Cerebellar nuclear complex (tissue), 1 donor: ENCODE results near the gene DMRTA2.

Source experiments
- DNase-seq, 2 experiments: peaks; one replicate each; lab custom pipeline; 2025; lab: John Stamatoyannopoulos, UW

Gene DMRTA2

DNA sequence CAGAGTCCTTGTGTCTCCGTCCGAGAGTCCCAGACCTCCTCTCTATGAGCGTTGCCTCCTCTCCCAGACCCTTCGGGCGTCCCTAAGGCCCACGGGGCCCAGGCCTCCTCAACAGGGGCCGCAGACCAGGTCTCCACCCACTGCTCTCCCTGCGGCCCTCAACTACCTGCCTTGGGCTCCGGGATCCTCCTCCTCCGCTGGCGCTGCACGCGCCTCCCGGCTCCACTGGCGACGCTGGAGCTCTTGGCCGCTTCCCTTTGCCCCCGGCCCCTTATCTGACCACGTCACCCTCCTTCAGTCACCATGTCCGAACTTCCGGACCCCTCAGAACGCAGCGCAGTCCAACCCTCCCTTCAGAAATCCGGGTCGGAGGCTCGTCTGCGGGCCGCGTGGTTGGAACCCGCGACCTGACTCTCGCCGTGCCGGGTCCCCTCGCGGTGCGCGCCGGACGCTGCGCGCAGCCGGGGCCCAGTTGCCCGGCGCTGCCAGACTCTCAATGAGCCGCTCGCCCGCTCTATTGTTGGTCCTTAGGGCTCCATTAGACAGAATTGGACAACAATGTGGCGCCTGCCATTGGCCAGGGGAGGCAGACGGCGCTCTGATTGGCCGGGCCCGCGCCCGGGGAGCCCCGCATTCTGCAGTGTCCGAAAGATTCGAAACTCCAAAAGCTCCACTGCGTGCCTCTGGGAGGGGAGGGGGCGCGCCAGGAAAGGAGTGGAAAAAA, at the start of gene DMRTA2:
TSS of gene DMRTA2 (minus strand) at position 498 of the 724 bp plus-strand sequence. CDS start 1,907 bp downstream, outside the sequence.
- DNase-seq, result no peak

DNA sequence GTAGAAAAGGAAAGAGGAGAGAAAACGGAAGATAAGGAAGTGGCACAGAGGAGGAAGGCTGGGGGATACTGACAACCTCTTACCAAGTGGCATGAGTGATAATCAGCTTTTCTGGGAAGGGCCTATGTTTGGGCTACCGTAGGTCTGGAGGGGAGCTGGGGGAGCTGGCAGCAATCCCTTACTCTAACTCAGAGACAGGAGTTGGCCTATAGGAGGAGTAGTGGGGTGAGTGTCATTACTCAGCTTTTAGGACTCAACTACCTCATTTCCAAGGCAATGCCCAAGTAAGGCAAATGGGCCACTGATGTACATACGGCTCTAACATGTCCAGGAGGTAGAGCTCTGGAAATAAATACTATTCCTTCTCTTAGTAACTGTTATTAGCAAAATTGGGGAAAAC, 48.7 kb upstream of the DMRTA2 start:
- DNase-seq, result no peak

DNA sequence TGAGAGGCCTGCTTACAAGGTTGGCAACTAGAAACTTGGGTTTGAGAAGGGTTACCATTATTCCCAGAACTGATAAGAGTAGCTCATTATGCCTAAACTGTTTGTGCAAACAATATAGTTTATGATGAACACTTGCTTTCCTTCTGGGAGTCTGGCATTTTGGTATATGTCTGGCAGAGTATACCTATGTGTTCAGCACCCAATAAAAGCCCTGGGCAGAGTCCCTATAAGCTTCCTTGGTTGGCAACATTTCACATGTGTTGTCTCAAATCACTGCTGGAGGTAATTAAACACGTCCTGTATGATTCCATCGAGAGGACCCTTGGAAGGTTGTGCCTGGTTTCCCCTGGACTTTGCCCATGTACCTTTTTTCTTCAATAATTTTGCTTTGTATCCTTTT, 39.7 kb upstream of the DMRTA2 start:
- no peak for DNase-seq

DNA sequence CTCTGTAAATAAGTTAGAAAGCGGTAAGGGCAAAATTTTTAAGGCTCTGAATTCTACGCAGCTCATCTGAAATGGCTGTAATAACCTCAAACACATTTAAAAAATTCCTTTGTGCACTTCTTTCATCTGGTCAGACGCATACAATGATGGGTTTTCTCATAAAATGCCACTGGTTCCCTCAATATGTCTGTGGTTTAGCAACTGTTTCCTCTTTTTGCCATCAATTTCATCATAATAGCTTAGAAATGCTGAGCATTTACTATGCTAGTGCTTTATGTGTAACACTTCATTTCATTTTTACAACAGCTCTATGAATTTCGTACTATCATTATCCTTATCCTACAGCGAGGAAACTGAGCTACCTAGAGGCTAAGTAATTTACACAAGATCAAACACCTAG, 35.3 kb upstream of the DMRTA2 start:
- no peak for DNase-seq

DNA sequence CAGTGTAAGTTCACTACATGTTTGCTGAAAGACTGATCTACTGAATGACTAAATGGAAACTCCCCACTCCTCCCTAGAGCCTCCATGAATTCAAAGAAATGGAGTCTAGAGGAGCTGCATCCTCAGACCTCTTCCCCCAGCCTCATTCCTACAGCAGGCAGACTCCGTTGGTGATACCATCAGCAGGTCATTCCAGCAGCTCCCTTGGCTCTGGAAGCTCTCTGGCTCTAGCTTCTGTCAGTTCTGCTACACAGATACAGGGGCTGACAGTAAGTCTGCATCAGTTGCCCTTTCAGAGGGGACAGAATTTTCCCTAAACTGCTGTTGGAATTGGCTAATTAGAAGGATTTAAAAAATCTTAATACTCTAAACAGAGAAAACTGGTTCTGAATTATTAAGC, 31.7 kb upstream of the DMRTA2 start:
- DNase-seq, result no peak

DNA sequence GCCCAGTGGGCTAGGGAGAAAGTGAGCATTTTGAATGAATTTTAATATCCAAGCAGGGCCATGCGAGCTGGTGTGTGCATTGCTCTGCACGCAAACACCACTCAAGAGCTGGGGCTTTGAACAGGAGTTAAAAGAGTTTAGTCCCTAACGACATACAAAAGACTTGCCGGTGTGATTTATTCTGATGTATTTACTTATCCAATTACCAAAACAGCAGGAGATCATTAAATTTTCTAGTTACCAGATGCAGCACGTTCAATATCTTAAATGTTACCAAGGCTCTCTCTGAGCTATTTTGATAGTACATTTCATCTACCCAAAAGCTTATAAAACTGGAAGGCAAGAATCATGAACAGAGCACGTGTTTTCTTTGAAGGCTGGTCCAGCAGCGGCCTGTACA, 30.0 kb upstream of the DMRTA2 start:
- DNase-seq, result no peak

DNA sequence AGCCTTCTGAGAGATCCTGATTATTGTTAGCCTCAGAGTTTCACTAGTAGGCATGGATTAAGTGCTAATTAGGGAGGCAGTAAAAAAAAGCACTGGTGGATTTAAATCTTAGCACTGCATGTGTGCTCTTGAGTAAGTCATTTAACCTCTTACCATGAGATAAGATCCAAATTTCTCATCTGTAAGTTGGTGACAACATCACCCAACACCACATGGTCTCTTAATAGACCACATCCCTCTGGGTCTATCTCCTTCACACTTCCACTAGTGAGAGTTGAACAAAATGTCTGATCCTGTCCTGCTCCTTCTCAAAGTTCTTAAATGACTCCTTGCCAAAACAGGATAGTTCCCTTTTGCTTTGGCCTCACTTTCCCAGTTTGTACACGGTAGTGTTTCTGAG, 29.5 kb upstream of the DMRTA2 start:
- no peak for DNase-seq

DNA sequence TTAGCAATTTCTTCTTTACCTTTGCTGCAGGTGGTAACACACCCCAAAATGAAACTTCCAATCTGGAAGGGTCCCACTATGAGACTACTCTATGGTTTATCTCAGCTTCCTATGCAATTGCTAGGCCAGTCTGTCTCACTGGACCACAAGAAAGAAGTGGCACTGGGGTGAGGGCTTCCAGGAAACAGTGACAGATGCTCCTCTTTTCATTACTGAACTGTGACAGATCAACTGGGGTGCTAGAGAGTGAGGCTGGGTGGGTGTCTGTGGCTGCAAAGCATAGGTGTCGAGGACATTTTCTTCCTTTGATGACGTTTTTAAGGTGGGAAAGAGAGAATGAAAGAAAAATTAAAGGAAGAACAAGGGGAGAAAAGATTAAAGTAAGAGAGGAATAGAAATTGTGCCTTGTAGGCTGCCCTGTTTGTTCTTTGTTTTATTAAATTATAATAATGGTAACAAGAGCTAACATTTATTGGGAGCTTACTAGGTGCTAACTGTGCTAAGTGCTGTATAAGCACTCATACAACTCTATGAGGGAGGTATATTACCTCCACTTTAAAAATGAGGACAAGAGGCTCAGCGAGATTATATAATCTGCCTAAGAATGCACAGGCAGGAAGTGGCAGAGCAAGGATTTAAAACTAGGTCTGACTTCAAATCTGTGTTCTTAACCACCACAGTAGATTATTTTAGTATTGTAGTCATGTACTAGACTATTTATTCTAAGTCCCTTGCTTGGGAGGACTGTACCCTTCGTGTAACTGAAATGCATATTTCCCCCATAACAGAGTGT, 27.8 kb upstream of the DMRTA2 start:
- DNase-seq, result no peak

DNA sequence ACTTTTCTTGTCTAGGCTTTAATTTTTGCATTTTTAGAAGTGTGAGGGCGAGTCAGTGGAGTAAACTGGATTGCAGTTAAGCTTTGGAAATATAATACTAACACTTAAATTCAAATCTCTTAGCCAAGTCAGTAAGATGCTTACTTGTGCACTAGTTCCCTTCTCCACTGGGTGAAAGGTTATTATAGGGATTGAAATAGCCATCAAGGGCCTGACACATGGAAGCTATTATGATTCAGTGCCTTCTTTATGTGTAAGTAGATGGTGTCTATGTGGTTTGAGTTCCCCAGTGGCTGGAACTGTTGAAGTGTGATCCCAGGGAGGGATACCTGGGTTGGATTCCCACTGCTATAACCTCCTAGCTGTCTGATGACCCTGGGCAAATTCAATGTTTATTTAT, 24.7 kb upstream of the DMRTA2 start:
- no peak for DNase-seq

DNA sequence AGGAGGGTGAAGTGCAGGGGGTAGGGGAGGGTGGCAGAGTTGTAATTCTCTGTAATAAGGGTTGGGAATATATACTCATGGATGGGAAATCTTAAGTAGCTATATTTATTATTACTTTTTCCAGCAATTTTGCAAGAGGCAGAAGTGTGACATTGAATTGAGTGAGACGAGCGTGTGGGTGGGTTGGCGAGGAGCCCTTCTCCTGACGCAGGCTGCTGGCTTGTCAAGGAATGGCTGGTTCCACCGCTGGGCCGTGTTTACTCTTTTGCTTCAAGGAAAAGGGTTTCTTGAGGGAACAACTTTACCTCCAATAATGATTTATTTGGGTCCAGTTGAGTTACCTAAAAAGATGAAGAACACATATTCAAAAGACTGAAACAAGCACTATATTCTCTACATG, 17.9 kb upstream of the DMRTA2 start:
- no peak for DNase-seq

DNA sequence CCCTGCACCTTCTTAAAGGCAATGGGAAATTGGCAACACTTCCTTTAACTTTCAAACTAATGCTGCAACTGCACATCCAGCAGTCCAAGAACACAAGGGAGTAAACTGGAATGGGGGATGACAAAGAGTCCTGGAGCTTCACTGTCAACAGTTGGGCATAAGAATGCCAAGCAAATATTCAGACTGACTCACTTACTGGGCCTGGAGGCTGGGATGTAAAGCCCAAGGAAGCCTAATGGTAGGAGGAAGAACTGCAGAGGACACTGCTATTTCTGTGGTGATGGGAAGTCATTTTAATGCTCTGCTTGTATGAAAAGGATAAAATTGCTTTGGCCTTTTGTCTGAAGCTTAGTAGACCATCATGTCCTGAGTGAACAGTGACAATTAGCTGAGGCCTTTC, 15.7 kb upstream of the DMRTA2 start:
- DNase-seq, result no peak

DNA sequence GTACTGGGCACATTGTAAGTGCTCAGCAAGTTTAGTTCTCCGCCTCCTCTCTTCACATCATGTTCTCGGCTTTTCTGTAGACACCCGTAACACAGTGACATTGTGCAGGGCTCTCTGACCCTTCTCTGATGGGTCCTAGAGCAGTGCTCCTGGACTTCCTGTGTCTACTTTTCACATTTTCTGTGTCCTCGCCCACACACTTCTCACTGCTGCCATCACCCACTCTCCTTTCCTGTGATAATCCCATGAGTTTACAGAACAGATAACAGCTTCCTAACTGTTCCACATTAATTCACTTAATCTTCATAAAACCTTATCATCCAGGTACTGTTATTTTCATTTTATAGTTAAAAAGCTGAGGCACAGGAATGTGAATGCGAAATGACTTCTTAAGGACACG, 13.2 kb upstream of the DMRTA2 start:
- DNase-seq, result no peak

DNA sequence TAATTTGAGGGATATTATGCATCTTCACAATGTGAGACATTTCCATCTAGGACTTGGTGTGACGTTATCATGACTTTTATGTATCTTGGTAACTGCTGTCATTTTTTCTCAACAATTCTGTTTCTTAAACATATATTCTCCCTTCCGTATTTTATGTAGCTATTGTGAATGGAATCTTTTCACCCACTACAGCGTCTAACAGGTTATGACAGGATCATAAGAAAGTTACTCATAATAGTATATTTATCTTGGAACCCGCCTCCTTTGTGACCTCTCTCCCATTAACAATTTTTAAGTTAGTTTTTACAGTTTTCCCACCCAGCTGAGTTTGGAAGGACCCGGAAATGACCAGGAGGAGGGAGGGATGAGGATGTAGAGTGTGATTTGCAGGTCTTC, 6.8 kb upstream of the DMRTA2 start:
- DNase-seq, result no peak

DNA sequence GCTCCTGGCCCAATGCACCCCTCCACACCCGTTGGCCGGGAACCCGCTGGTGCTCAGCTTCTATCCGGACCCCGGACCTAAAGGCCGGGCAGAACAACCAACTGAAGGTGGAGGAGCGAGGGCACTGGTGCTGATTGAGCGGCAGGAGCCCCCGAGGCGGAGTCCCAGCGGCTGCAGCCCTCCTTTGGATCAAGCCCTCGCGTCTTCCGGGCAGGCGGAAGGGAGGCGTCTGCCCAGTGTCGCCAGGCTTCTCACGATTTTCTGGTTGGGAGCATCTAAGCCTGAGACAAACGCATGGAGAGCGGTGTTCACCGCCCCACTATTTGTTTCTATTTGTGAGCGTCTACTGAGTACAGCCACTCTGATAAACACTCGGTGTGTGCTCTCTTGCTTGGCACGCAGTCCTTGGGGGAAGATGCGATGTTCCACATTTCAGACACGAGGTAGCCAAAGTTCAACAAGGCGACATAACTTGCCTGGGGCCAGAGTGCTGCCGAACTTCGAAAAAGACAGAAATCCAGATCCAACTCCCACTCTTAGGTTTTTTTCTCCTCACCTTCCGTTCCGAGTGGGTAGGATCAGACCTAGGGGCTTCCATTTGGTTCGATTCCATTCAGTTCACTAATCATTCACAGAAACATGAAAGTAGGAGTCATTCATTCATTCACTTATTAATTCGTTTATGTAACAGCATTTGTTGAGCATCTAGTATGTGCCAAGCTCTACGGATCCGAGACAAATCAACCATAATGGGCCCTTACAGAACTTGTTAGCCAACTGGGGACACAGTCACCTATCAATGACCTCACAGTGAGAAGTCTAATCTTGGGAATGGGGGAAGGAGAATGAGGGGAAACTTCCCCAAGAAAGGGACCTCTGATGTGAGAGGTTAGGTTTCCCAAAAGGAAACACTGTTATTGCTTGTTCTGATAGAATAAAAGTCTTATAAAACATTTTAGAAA, 4.9 kb upstream of the DMRTA2 start:
- no peak for DNase-seq

DNA sequence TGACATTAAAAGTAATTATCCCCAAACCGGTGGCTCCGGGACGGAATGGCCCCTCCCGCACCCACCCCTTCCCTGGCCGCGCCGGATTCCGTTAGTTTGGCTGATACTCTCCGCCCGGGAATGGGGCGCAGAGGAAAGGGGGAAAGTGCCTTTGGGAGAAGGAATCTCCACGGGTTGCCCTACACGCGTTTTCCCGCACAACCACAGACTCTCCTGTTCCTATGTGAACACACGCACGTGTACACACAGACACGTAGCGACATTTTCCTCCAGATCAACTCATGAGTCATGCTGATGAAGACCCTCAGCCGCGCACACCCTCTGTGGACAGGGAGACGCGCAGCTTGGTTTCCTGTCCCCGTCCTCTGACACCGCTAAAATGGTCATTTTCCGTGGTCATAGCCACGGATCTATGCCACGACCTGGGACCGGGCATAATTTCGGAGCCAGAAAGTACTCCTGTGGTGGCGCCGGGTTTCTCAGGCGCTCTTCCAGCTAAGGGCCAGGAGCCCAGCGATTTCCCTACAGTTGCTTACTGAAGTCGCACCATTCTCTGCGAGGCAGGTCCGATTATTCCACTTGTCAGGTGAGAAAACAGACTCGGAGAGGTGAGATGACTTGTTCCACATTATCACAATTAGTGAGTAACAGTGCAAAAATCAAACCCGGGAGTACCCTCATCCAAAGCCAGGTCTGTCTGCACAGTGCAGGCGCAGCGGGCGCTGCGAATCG, 4.0 kb upstream of the DMRTA2 start:
- DNase-seq, result no peak

DNA sequence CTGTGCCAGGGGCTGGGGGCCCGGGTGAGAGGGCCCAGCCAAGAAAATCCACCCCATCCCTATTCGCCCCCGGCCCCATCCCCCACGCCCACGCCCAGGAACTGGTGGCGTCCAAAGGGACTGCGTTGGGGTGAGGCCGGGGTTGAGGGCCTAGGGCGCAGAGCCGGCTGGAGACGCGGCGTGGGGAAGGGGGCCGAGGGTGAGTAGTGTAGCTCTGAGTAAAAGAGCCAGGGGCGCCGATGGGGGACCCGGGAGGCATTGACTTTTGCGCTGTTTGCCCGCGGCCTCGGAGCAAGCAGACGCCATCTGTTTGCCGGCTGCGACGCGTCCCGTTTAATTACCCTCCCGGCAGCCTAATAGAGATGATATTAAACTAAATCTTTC, 3.5 kb upstream of the DMRTA2 start:
- DNase-seq, result no peak

DNA sequence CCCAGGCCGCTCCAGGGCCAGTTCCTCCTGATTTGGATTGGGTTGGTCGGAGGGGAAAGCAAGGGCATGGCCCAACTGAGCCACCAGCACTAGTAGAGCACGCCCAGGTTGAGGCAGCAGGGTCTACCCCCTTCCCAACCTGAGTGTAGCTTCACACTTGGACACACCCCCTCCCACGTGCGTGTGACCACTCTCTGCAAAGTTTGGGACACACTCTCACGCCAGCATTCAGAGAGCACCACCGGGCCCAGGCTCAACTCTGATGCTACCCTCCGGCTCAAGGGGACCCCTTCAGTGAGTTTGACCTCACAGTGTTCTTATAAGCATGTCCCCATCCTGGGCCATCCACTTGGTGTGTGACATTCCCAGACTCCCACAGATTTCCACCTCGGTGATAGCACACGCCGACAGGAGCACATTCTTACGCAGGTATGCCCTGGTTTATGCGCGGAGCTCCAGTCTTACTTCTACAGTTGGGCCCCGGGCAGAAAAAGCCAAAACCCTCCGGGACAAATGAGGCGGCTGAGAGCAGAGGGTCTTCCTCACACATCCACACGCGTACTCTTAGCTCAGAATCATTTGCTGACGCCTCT, 3.0 kb upstream of the DMRTA2 start:
- no peak for DNase-seq

DNA sequence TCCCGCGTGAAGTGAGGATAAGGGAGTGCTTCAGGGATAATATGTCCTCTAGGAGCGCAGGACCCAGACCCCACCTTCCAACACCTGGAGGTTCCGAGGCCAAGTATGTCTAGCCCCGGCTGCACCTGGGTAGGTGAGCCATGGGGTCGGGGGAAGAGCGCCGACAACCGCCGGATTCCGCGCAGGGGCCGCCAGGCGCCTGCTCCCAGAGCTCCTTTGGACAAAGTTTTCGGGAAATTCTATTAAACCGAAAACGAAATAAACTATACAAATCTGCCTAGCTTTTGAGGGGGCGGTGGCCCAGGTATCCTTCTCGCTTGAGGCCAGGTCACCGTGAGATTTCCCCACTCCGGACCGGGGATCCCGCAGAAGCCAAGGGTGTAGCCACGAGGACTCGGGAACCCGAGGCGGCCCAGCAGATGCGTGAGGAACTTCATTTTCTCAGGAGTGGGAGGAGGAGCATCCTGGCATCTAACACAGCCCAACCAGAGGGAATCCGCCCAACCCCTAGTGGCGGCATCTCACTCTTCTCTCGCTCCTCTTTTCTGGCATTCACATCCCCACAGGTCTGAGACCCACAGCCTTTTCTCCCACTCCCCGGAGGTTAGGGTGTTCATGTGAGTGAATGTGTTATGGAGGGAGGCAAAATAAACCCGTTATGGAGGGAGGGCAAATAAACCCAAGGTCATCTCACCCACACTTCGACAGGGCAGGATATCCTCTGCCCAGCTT, 2.3 kb upstream of the DMRTA2 start:
- no peak for DNase-seq

DNA sequence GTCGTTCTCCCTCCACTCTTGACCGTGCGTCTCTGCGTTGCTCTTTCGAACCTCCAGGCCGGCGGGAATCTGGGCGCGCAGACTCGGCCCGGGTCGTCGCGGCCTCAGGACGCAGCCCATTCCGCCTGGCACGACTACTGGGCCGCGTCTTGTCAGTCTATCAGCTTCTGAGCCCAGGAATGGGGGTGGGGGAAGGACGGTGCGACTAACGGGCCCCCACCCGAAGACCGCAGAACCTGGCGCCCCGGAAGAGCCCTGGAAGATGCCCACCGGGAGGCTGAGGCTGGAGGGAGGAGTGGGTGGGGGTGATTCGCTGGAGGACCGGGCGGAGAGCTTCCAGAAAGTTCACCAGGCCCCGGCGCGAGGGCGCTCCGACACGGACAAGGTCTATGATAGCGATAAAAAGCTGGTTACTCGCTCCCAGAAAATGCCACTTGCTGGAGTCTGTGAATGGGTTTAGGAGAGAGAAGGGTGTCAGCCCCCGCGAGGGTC, 1.7 kb upstream of the DMRTA2 start:
- no peak for DNase-seq

DNA sequence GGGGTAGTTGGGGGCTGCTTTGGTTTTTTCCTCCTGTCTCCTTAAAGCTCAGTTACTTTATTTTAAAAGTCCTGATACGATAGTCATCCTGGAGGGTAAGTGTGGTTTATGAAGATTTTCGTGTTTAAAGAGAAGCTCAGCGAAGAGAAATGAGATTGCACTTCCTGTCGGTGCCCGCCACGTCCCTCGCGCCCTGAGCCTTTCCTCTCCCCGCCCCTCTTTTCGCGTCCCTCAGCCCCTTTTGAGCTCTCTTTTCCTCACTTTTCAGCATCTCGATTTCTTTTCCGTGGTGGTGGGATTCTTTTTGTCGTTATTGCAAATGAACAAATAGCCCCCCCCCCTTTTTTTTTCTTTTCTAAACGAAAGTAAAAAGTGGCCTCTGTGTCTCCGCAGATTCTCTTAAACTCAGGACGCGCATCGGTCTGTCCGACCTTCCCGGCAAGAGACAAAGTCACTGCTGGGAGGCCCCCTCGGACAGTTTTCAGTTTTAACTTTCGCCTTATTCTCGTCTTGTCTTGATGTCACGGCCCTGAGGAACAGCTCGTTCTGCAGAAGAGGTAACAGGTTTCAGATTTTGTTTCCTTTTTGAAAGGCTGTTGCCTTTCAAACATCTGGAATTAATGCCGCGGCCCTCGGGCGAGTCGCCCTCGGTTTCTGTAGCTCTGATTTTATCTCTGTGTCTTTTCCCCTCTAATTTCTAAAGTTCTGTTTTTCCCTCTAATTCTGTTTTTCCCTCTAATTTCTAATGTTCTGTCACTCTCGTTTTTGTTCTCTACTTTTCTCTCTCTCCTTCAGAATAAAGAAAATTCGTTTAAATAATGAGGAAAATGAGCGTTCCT, 1.0 kb upstream of the DMRTA2 start:
- DNase-seq, result no peak
